ENCODE measurements around the gene NOP53.

Gene NOP53

DNA sequence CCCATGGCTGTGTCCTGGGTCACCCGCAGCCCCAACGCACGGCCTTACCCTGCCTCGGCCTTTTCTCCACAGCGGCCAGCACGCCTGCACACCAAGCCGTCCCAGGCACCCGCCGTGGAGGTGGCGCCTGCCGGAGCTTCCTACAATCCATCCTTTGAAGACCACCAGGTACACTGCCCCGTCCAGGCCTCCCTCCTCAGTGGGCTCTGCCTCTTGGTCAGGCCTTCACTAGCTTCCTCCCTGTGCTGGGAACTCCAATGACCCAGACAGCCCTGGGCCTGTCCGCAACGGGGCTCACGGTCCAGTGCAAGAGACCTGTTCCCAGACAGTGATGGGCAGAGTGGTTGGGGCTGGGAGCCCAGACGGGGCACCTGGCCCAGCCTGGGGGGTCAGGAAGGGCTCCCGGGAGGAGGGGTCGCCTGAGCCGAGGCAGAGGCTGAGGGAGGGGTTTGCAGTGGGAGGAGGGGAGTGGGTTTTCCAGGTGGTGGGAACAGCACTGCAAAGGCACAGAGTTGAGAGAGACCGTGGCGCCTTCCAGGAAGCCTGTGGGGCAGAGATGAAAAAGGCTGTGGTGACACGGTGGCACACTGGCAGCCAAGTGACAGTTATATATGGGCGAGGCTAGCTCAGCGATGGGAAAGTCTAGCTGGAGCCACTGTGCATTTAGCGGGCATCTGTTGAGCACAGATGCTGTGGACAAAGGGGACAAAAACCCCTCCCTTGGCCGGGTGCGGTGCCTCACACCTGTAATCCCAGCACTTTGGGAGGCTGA, 7.3 kb downstream of the NOP53 start:
- no peak for DNase-seq (ENCODE audit: low spot score)
- TF ChIP-seq, protein P1, sequence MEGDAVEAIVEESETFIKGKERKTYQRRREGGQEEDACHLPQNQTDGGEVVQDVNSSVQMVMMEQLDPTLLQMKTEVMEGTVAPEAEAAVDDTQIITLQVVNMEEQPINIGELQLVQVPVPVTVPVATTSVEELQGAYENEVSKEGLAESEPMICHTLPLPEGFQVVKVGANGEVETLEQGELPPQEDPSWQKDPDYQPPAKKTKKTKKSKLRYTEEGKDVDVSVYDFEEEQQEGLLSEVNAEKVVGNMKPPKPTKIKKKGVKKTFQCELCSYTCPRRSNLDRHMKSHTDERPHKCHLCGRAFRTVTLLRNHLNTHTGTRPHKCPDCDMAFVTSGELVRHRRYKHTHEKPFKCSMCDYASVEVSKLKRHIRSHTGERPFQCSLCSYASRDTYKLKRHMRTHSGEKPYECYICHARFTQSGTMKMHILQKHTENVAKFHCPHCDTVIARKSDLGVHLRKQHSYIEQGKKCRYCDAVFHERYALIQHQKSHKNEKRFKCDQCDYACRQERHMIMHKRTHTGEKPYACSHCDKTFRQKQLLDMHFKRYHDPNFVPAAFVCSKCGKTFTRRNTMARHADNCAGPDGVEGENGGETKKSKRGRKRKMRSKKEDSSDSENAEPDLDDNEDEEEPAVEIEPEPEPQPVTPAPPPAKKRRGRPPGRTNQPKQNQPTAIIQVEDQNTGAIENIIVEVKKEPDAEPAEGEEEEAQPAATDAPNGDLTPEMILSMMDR (IDR thresholded peaks at IDR 0.05; ENCODE audit: extremely low read depth, missing control alignments): no peak

DNA sequence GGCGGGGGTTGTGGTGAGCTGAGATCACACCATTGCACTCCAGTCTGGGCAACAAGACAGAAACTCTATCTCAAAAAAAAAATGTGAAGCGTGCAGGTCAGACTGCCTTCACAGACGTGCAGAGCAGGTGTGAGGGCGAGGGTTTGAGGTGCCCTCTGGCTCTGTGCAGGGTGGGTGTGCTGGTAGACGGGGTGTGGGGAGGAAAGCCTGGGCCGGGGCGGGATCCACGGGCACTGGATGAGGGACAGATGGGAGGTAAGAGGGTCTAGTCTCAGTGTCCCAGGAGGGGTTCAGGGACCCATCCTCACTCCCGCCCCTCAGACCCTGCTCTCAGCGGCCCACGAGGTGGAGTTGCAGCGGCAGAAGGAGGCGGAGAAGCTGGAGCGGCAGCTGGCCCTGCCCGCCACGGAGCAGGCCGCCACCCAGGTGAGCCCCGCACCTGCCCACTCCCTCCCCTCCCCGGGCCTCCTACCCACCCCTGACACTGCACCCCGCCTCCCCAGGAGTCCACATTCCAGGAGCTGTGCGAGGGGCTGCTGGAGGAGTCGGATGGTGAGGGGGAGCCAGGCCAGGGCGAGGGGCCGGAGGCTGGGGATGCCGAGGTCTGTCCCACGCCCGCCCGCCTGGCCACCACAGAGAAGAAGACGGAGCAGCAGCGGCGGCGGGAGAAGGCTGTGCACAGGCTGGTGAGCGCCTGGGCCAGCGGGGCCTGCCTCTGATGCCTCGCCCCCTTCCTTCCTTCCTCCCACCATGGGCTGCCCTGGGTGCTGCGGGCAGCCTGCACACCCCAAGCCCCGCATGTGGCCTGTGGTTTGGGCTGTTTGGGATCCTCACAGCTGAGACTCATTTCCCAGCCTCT, 9.1 kb downstream of the NOP53 start:
- TF ChIP-seq, protein P1 (IDR thresholded peaks at IDR 0.05; ENCODE audit: extremely low read depth, missing control alignments): no peak
- DNase-seq (ENCODE audit: low spot score): no peak

DNA sequence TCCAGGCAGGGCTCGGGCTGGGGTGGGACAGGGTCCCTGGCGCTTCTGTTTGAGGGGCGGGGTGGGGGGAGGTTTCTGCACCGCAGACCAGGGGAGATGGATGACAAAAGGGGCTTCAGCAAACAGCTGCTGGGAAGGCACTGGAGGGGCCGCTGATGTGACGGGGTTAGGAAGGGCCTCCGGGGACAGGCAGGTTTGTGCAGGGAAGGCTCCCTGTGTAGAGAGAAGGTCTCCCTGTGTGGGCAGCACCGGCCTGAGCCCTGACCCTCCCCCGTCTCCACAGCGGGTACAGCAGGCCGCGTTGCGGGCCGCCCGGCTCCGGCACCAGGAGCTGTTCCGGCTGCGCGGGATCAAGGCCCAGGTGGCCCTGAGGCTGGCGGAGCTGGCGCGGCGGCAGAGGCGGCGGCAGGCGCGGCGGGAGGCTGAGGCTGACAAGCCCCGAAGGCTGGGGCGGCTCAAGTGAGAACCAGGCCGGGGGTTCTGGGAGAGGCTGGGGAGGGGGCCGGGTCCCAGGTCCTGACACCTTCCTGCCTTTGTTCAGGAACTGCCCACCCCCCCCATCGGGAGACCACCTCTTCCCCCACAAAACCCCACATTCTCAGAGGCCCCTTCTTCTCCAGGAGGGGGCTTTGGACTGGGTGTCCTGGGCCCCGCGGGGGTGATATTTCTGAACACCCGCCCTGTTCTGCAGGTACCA, 9.9 kb downstream of the NOP53 start:
- TF ChIP-seq, protein P1 (IDR thresholded peaks at IDR 0.05; ENCODE audit: extremely low read depth, missing control alignments): no peak
- DNase-seq (ENCODE audit: low spot score): no peak

DNA sequence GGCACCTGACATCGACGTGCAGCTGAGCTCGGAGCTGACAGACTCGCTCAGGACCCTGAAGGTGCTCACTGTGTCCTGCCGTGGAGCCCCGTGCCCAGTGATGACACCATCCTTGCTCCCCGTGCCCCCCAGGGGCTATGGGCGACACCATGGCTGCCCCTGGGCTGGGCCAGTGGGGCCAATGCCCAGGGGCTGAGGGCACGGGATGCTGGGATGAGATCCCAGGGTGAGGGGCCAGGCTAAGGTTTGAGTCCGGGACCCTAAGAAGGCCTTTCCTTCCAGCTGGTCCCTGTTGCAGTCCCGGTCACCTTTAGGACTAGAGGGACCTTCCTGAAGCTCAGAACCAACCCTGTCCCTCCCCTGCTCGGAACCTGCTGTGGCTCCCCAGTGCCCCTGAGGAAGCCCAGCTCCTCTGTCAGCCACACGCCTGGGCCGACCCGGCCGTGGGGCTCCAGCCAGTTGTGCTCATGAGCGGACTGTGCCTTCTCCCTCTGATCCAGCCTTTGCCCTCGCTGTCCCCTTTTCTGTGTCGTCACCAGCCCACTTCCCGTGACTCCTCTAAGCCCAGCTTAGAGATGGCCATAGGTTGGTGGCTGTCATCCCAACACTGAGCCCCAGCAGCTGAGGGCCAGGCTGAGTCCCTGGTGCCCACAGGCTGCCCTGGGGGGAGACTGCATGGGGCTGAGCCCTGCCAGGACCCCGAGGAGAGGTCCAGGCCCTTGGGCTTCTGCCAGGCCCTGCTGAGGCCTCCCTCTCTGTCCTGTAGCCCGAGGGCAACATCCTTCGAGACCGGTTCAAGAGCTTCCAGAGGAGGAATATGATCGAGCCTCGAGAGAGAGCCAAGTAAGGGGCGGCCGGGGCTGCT, 10.6 kb downstream of the NOP53 start:
- no peak for DNase-seq (ENCODE audit: low spot score)
- TF ChIP-seq, protein P1 (IDR thresholded peaks at IDR 0.05; ENCODE audit: extremely low read depth, missing control alignments): no peak

DNA sequence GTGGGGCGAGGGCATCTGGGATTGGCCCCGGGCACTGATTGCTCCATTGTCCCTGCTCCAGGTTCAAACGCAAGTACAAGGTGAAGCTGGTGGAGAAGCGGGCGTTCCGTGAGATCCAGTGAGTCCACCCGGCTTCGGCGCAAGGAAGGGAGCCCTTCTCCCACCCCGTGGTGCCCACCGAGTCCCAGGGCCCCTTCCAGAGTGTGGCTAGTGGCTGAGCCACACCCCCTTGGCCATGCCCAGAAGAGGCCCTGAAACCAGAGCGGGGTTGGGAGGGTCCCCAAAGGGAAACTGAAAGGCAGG, 11.2 kb downstream of the NOP53 start:
- TF ChIP-seq, protein P1 (IDR thresholded peaks at IDR 0.05; ENCODE audit: extremely low read depth, missing control alignments): no peak
- no peak for DNase-seq (ENCODE audit: low spot score)

DNA sequence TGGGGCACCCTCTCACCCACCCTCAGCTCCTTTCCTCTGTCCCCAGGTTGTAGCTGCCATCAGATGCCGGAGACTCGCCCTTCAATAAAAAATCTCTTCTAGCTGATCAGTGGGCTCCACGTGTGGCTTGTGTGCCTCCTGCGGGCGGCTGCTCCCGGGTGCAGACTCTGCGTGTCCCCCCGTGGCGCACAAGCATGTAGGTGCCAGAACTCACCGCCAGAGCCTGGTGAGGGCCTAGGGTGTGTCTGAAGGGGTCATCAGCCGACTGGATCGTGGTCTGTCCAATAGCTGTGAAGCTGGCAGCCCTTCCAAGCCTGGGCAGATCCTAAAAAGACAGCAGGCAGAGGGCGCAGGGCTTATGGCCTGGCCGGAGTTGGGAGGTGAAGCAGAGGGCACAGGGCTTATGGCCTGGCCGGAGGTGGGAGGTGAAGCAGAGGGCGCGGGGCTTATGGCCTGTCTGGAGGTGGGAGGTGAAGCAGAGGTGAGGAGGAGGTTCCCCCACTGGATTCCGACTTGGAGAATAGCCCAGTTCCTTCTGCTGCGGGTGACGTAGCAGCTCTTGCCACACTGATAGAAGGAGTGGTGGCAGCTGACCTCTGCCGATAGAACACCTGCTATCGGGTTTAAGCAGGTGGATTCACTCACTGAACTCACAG, 11.7 kb downstream of the NOP53 start:
- no peak for DNase-seq (ENCODE audit: low spot score)
- TF ChIP-seq, protein P1 (IDR thresholded peaks at IDR 0.05; ENCODE audit: extremely low read depth, missing control alignments): no peak

Data from GM20000 (cell line).